NCI-H2029 treated with DMSO at 0.1 percent for 48 hours (cell line): Measurements from ENCODE around the gene VAV2.
A peak's percentile ranks its signal among the peaks of the same experiment; 100 is the strongest.

Source experiments
- DNase-seq: peaks from one replicate; lab custom pipeline; 2025; lab: John Stamatoyannopoulos, UW

The VAV2 gene

DNA sequence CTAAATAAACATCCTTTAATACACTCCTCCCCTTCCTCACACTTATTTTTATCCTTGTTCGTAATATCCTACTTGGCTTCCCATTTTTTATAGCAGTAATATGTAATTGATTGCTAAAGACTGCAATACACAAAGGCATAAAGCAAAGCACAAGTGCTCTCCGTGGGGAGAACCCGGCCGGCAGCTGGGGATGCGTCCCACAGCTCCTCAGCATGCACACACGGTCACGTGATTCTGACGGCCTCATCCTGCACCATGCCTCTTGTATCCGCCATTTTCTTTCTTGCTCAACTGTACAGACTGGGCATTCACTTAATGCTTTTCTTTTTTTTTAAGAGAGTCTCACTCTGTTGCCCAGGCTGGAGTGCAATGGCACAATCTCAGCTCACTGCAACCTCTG lies 36.0 kb upstream of the VAV2 start:
- DNase-seq, result no peak

- no peak for DNase-seq
Measured at GRCh38 chr9:134027561-134027960, 35.4 kb upstream of the VAV2 start.

DNA sequence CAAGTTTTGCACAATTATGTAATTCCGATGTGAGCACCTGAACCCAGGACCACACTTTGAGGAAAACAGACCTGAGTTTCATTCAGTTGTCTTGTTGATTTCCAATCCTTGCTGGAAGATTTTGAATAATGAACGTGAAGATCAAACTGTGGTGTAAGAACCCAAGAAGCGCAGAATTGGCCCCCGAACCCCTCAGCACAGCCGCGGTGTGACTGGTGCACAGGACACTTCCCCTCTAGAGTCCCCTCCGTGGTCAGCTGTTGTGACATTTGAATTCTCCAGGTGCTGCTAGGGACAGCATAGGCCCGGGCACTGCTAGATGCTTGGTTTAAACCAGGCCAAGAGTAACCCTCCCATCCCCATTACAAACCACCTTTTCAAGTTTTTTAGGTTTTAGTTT lies 34.9 kb upstream of the VAV2 start:
- no peak for DNase-seq

GRCh38 chr9:134026581-134026980 lies 34.5 kb upstream of the VAV2 start:
- no peak for DNase-seq

DNA sequence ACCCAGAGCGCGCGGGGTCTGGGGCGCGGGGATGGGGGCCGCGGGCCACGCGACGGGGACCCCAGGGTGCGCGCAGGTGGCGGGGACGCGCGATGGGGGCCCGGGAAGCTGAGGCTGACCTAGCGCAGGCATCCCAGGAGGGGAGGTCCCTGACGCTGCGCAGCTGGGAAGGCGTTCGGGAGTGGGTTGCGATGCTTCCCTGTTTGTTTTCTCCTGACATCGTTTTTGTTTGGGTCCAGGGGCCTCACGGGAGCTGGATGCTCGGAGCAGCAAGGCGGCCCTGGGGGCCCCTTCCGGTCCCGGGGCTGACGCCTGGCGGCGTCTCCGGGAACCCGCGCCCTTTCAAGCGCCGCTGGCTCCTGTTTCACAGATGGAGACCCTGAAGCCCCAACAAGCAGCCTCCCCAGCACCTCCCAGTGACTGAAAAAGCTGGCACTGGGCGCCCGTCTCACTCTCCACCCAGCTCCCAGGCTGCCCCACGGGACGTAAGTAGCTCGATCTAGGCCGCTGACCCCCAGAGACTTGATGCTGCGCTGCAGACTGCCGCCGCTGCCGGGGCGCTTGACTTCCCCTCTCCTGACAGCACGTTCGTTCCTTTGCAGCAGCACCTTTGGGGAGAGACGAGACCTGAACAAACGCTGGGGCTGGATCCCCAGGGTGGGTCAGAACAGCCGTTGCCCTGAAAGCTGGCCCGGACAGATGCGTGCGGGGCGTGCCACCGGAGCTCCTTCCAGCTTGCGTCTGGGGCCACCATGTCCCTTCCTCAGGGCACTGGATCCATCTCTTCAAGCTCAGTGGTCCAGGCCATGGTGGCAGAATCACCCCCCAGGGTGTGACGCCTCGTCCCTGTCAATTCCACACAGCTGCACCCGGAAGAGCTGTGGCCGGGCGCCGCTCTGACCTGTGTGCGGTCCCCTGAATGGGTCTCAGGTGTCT lies 33.8 kb upstream of the VAV2 start:
- DNase-seq, result no peak

- DNase-seq, result peak; percentile 98
Measured at GRCh38 chr9:134024828-134025605, 32.9 kb upstream of the VAV2 start, which contains the start of gene BRD3OS. BRD3OS (plus strand) TSS chr9:134025481; CDS start chr9:134026748, 1,267 bp downstream.

DNA sequence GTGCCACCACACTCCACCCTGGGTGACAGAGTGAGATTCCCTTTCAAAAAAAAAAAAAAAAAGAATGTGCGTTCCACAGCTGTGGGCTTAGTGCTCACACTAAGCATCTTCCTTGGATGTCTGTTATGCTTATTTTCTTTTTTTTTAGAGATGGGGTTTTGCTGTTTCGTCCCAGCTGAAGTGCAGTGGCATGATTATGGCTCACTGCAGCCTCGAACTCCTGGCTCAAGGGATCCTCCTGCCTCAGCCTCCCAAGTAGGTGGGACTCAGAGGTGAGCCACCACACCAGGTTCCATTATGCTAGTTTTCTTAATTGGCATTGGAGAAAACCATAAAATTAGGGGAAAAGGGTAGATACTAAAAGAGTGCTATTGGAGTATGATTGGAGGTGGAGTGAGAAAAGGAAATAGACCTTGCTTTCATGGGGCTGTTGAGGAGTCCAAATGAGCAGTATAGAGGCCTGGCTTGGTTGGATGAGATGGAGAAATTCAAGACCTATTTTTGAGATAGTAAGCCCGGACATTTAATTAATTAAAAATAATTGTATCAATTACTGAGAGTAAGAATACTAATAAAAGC lies 32.2 kb upstream of the VAV2 start:
- no peak for DNase-seq

DNA sequence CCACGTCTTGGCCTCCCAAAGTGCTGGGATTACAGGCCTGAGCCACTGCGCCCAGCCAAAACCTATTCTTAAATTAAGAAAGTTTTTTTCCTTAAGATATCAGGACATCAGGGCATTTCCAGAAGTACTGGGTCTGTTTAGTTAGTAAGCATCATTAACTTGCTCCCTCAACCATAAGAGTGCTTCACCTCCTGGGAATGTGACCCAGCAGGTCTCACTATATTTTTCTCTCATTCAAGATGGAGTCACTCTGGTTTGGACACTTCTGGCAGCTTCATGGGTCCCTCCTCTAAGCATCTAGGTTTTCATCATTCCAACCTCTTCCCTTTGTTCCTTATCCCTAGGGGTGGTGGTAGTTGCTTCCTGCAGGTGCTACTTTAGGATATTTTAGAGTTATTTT lies 22.8 kb upstream of the VAV2 start:
- DNase-seq, result no peak

- DNase-seq, result no peak
Measured at GRCh38 chr9:134011401-134011800, 19.3 kb upstream of the VAV2 start.

DNA sequence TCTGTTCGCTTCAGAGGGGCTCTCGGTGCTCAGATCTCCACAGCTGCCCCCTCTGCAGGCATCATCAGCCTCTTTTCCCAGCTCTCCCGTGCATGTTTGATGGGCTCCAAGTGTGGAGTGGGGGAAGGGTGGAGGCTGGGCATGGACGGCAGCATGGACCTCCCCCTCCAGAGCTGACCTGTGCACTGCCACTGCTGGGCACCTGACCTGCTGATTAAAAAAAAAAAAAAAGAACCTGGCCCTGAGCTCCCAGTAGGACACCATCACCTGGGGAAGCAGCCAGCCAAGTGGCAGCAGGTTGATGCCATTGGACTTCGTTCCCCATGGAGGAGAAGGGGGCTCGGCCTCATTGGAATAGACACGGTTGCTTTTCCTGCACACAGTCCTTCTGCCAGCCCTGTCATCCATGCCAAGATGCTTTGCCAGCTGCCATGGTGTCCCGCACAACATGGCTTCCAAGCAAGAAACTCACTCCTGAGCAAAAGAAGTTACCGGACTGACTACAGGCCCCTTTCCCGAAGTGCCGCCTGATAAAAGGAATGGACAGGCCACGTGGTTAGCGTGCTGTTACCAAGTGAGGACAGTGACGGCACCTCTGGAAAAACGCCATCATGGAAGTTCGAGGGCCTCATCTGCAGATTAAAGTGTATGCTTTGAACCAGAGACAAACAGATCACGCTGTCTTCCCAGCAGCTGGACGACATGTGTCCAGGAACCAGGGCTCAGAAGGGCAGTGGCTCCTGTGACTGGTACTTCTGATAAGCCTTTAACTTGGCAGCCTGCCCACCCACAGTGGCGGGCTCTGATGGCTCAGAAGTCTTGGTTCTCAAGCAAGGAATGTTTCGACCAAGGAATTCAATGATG lies 18.4 kb upstream of the VAV2 start:
- peak; percentile 82 for DNase-seq

DNA sequence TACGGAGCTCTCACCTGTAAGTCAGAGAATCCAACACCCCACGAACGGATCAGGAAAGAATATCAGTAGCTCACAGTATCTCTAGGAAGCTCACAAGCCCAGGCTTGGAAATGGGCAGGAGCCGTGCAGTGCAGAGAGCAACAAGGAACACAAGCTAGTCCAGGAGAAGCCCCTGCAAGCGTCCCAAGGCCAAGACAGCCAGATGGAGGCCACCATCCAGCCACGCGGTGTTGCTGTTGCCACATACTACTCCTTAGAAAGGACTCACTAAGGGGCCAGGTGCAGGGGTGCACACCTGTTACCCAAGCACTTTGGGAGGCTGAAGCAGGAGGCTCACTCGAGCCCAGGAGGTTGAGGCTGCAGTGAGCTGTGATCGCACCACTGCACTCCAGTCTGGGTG lies 15.4 kb upstream of the VAV2 start:
- DNase-seq, result no peak

- DNase-seq, result peak; percentile 33
Measured at GRCh38 chr9:134007150-134007549, 15.0 kb upstream of the VAV2 start.

DNA sequence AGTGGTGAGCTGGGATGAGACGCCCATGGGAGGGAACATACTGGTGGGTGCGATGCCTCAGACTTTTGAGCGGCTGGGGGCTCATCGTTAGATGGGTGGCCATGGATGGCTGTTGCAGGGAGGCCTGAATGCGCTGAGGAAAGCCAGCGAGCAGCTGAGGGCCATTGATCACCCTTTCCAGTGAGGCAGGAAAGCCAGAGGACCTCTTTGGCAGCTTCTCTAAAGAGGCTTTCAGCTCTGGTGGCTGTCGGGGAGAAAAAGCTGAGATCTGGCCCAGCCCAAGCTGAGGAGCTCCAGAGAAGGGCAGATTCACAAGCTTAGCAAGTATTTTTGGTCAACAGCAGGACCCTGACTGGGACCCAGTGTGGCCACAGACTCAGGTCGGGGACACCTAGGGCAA lies 13.3 kb upstream of the VAV2 start:
- no peak for DNase-seq

DNA sequence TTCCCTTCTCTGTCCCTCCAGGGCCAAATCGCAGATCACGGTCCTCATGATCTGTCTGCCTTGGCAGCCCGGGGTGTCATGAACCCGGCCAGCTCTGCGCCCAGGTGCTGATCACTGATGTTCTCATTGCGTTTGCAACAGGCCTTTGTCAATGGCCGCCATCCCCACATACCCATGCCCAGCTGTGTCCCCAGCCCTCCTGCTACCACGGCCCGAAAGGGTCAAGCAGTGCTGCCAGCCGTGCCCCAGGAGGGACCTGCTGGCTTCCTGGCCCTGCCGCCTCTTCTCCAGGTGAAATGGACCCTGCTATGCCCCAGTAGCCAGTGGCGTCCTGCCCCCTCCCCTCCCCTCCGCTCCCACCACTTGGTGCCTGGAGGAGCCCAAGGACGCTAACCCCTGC lies 12.8 kb upstream of the VAV2 start:
- no peak for DNase-seq

- DNase-seq, result no peak
Measured at GRCh38 chr9:134004131-134004873, 12.2 kb upstream of the VAV2 start.

DNA sequence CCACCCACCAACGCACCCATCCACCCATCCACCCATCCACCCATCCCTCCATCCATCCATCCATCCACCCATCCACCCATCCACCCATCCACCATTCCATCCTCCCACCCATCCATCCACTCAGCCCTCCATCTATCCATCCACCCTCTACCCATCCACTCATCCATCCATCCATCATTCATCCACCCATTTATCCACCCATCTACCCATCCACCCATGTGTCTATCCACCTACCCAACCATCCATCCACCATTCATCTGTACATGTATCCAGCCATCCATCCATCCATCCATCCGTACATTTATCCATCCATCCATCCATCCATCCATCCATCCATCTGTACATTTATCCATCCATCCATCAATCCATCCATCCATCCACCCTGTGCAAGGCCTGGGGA lies 11.1 kb upstream of the VAV2 start:
- DNase-seq, result no peak

- no peak for DNase-seq
Measured at GRCh38 chr9:134002796-134003195, 10.7 kb upstream of the VAV2 start.

DNA sequence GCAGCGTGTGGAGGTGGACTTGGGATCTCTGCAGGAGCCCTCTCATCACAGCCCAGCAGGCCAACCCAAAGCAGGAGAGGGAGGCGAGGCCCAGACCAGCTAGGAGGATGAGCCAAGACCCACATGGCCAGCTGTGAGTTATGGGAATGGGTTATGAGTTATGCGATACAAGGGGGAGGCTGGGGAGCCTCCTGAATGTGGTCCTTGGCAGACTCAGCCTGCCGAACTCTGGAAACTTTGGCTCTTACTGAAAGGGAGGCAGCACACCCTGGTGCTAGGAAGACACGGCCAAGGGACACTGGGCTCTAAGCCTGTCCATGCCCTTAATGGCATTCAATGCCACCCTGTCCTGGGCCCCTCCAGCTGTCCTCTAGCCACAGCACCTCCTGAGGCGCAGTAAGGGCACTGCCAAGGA lies 7.7 kb upstream of the VAV2 start:
- DNase-seq, result no peak

- DNase-seq, result no peak
Measured at GRCh38 chr9:133998915-133999595, 6.9 kb upstream of the VAV2 start.

- DNase-seq, result no peak
Measured at GRCh38 chr9:133997584-133997983, 5.5 kb upstream of the VAV2 start.
